Measurements from ENCODE around the gene JAZF1.

- no peak for TF ChIP-seq POLR2A (IDR thresholded peaks at IDR 0.05; ENCODE audit: low read depth)
- no peak for TF ChIP-seq POLR2AphosphoS5 (IDR thresholded peaks at IDR 0.05)
- no peak for TF ChIP-seq CTCF (IDR thresholded peaks at IDR 0.05)
- TF ChIP-seq EP300 (IDR thresholded peaks at IDR 0.05): no peak
These were observed 16.6 kb downstream of the JAZF1 start for GRCh38 chr7:28163949-28164348.
